GM18499 (cell line): ENCODE measurements around the gene PLEKHG4.

ENCODE experiments used
- ATAC-seq: cut with Tn5 transposase; IDR thresholded peaks from one replicate; pipeline ENCODE4 v1.9.1; 2021; ENCODE audit warnings: moderate number of reproducible peaks; ENCODE audit not compliant: insufficient read depth, unreplicated experiment

PLEKHG4 gene, protein sequence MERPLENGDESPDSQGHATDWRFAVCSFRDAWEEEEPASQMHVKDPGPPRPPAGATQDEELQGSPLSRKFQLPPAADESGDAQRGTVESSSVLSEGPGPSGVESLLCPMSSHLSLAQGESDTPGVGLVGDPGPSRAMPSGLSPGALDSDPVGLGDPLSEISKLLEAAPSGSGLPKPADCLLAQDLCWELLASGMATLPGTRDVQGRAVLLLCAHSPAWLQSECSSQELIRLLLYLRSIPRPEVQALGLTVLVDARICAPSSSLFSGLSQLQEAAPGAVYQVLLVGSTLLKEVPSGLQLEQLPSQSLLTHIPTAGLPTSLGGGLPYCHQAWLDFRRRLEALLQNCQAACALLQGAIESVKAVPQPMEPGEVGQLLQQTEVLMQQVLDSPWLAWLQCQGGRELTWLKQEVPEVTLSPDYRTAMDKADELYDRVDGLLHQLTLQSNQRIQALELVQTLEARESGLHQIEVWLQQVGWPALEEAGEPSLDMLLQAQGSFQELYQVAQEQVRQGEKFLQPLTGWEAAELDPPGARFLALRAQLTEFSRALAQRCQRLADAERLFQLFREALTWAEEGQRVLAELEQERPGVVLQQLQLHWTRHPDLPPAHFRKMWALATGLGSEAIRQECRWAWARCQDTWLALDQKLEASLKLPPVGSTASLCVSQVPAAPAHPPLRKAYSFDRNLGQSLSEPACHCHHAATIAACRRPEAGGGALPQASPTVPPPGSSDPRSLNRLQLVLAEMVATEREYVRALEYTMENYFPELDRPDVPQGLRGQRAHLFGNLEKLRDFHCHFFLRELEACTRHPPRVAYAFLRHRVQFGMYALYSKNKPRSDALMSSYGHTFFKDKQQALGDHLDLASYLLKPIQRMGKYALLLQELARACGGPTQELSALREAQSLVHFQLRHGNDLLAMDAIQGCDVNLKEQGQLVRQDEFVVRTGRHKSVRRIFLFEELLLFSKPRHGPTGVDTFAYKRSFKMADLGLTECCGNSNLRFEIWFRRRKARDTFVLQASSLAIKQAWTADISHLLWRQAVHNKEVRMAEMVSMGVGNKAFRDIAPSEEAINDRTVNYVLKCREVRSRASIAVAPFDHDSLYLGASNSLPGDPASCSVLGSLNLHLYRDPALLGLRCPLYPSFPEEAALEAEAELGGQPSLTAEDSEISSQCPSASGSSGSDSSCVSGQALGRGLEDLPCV

DNA sequence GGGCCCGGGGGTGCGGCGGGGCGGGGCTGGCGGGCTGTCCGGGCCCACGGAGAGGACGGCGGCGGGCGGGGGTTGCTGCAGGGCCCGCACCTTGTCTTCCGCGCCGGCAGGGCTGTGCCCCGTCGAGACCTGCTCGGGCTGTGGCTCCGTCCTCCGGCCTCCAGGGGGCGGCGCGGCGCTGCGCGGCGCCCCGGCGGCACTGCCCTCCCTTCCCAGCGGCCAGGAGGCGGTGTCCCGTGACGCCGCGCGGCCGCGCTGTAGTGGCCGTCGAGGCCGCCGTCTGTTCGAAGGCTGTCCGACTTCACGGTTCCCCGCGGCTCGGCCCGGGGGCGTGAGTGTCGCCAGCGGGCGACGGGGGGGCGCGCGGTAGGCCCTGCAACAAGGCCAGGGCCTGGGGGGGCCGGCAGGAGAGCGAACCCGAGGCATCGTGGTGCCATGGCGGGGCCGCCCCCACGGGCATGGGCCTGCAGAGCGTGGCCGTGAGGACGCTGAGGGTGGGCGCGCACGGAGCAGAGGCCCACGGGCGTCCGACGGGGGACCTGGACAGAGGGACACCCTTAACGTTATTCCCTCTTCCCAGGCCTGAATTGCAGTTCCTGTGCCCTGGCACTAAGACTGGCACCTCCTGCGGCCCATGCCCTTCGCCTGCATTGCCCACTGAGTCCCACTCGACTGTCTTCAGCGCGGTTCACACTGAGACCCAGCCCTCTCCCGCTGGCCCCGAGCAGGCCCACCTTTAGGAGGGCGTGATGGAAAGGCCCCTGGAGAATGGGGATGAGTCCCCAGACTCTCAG is at the start of gene PLEKHG4:
Gene PLEKHG4, plus strand, starts transcription at position 237 of the 794 bp plus-strand sequence. Its CDS starts 513 bp downstream, at position 750.
- ATAC-seq = no peak

DNA sequence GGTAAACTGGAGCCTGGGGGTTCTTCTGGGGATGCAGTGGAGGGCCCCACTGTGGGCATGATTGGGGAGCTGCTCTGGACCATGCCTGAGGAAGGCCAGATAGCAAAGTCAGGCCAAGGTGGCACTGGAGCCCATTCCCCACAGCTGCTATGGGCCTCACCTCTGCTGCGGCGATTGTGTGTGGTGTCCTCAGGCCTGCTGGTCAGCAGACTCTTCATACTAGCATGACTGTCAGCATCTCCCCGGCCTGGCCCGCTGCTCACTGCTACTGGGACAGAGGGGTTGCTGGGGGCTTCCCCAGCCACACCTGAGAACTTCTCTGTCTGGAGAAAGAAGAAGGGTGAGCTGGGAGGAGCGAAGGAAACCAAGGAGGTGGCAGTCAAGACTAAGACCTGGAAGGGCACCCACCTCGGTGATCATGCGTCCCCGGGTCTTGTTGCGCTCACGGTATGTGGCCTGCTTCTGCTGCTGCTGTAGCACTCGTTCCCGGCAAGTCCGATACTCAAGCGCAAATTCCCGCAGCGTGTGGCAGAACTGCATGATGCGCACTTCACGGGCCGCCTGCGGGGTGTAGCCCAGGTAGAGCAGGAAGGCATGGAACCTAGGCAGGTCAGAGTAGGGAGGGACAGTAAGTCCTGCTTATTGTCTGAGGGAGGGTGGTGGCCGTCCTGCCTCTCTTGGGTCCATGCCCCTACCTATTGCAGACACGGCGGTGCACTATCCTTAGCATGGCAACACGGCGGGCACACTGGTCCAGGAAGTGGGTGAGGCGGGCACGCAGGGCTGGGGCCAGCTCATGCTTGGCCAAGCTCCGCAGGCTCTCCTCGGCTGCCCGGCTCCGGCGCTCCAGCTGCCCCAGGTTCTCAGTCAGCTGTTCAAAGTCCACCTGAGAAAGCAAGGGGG is 49.2 kb upstream of the PLEKHG4 start:
- ATAC-seq = no peak

DNA sequence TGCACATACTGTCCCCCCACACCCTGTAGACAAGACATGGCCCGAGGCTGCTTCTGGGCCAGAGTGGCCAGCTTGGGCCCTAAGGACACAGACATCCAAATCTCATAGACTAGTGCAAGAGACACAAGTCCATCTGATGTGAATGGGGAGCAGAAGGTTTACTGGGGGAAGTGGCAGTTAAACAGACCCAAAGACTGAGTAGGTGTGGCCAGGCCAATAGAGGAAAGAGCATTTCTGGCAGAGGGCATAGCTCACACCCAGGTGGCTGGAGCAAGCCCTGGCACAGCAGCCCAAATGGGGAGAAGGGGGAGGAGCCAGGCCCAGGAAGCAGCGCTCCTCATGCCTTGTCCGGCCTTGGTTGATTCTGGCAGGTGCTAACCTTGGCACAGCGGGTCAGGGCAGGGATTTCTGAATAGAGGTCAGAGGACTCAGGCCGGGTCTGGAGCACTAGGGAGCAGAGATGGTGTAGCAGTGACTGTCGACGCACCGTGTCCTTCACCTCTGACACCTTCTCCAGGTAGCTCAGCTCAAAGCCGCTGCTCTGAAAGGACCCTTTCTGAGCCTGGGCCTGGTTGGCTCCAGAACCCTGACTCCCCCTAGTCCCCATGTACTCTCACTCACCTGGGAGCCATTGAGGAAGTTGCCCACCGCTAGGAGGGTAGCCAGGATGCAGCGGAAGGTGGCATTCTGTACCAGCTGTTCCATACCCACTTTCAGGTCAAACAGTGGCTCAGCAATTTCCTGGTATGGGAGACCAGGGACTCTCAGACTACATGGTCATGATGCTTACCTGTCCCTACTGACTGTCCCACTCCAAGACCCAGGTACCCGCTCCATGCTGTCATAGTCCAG is 48.3 kb upstream of the PLEKHG4 start:
- no peak for ATAC-seq

DNA sequence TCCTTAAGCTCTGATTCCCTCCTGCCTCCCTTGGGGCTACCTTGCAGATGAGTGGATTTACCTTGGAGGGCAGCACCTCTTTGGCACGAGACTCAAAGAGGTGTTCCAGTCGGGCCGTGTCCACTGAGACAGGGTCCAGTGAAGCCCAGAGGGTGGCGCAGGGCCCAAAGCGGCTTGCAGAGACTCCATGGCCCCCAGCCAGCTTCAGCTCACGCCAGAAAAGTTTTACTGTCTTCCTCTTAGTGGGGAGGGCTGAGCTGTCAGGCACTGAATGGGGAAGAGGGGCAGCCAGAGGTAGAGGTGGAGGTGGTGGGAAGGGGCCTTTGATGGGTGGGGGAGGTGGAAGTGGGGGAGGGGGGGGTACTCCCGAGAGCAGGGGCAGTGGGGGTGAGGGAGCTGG is 45.7 kb upstream of the PLEKHG4 start:
- ATAC-seq = no peak

DNA sequence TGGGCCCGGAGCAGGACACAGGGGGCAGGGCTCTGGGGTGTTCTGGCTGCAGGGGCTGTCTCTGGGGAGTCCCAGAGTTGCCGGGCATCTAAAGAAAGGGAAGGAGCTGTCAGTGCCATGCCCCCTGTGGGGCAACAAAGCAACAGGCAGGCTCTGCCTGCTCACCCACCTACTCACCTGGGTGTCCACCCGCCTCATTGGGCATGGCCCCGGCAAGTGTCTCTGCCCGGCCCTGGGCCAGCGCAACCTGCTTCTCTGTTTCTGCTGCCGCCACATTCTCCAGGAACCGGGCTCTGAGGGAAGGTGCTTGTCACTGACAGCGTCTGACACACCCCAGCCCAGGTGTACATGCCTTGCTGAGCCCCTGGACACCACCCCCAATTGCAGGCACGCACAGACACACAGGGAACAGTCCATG is 45.1 kb upstream of the PLEKHG4 start:
- ATAC-seq = no peak

DNA sequence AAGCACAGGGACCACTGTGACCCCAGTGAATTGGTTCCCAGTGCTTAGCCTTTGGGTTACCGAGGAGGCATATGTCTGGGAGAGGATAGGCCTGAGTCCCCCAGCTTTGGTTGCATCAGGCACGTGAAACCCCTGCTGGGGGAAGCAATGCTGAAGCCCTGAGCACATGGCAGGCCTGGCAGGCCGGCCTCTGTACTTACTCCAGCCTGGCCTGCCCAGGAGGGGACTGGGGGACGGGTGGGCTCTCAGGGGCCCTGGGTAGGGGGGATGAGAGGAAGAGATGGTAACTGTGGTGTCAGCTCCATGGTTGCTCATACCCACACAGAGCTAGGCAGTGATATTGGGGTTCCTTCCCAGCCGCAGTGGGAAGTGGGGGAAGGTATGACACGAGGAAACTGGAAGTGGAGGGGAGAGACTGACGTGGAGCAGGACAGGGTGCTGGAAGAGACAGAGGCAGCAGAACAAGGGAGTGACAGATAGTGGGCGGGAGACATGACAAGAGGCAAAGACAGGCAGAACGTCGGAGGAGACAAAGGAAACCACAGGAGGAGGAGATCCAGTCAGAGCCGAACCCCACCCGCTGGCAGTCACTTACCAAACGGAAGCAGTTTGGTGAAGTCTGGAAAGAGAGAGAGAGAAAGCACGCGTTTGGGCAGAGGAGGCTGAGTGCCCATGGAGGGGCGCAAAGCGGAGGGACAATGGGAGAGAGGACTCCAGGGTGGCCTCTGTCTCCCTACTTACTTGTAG is 43.3 kb upstream of the PLEKHG4 start:
- ATAC-seq = no peak

DNA sequence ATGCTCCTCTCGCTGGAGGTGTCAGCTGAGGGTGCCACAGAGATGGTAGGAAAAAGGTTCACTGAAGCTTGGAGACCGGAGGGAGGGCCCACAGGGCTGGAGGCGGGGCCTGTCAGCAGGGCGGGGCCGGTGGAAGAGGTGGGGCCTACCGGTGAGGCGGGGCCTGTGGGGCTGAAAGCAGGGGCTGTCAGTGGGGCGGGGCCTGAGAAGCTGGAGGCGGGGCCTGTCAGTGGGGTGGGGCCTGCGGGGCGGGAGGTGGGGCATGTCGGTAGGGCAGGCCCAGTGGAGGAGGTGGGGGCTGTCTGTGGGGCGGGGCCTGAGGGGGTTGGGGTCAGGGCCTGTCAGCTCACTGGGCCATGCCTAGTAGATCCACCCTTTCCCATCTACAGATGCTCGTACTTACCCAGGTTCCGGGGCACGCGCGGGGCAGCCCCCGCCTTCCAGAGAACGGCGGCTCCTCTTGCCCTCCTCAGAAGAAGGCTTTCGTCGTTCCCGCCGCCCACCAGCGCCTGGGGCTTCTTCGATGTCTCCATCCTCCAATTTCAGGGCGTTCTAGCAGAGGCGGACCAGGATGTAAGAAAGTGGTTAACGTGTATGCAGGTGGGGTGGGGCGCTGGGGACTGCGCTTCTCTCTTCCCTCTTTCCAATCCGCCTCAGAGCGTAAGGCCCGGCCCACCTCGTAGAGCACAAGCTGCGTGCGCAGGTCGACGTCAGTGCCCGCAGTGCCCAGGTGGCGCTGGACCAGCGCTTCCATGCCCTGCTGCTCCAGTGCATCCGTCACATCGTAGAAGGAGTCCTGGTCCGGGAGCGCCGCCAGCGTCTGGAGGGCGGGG is 42.6 kb upstream of the PLEKHG4 start:
- ATAC-seq = no peak

DNA sequence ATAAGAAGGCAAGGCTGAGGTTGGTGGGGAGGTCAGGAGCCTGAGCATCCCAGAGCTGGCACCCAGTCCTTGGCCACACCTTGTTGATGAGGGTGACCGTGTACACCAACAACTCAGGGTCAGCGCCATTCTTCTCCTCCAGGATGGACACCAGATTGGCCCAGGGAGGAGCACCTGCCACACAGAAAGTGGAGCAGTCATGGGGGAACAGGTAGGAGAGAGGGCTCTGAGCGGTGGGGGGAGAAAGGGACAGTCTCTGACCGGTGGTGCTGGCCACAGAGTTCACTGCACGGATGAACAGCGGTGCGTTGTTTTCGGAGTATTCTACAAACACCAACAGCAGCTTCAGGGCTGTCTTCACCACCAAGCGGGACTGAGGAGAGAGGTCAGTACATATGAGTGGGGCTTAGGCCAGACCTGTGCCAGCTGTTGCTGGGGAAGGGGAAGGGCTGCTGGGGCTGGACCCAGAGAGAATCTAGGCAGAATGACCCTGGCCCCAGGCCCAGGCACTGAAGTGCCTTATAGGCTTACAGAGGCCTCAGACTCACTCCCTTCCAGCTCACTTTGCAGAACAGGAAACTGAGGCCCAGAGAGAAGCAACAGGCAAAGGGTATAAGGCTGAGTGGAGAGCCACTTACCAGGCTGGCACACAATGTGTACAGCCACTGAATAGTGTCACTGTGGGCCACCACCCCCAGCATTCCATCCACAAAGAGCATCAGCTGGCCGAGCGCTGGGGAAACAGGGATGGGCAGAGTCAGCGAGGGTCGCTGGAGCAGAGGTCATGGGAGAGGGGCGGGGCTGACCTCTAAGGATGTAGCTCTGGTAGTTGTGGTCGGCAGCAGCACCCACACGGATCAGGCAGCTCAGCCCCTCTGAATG is 41.7 kb upstream of the PLEKHG4 start:
- ATAC-seq = no peak

DNA sequence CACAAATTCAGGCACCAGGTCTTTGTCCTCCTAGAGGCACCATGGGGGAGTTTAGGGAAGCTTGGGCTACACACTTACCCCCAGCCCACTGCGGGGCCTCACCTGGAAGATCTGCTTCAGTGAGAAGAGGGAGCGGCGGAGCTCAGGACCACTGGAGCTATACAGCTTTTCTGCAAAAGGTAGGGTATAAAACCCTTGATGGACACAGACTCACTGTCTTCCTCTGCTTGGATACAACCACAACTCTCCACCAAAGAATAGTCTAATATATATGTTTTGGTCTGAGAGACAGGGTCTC is 41.1 kb upstream of the PLEKHG4 start:
- ATAC-seq = no peak

DNA sequence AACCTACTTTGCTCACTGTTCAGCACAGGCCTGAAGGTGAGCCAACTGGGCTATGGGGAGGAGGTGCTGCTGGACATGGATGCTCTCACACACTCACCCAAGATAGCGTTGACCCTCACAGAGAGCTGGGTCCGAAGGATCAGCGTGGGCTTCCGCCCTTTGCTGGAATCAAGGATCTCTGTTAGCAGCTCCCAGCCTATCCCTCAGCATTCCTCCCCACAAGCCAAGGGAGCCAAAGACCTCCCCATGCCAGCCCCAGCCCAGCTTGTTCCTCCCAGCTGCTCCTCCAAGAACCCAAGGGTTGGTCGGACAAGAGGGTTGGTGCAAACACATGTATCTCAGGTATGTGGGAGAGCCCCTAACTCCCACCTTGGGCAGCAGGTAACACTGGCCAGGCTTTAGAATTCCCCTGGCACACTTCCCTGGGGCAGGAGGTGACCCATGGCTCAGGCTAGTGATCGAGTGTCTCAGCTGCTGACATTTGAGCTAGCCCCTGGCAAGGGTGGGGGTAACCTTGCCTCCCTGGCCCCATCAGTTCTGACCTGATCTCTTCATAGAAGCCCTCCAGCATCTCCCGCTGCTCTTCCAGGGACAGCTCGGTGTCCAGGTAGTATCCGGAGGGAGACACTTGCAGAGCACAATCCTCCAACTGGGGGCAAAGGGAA is 40.4 kb upstream of the PLEKHG4 start:
- no peak for ATAC-seq

DNA sequence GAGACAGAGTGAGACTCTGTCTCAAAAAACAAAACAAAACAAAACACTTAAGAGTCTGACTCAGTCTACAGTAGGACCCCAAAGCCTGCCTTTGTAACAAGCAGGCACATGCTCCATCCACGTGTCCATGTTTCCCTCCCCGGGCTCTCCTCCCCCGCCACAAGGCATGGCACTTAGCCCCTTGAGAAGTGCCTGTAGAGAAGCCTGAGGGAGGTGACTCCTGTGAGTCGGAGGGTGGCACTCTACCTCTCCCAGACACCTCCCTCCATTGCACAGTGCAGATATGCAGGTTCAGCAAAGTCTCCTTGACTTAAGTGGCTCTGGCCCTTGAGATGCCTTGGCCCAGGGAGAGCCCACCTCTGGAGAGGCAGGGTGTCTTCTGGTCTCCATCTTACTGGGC is 38.8 kb upstream of the PLEKHG4 start:
- ATAC-seq = no peak

DNA sequence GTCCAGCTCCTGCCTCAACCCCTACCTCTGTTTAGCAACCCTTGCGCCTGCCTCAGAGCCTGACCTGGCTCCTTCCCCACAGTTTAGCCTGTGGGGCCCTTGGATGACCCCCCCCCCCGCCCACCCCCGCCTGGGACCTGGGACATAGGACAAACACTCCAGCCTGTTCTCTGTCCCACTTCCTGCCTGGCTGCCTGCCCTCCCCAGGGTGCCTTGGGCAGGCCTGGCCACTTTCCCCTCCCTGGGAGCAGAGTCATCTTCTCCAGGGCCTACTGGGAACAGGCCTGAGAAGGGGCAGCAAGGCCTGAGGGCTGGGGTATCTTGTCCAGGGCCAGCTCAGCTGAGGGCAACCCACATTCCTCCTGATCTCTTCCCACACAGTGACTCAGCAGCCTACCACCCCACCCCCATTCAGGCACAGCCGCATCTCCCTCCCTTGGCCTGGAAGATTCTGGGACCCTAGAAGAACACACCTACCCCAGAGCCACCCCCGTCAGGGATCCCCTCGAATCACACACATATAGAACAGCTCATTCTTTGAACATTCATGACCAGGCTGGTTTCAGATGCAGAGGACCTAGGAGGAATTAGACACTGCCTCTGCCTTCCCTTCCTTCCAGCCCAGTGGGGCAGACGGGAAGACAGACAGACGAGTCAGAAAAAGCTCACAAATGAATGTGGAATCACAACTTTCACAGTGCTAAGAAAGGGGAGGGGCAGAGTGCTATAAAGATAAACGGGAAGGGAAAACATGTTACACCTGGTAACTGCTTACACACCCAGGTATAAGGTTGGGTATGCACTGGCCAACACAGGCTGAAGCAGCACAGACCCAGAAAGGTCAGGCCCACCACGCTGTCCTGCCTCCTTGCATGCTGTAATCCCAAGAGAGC is 38.1 kb upstream of the PLEKHG4 start:
- no peak for ATAC-seq

DNA sequence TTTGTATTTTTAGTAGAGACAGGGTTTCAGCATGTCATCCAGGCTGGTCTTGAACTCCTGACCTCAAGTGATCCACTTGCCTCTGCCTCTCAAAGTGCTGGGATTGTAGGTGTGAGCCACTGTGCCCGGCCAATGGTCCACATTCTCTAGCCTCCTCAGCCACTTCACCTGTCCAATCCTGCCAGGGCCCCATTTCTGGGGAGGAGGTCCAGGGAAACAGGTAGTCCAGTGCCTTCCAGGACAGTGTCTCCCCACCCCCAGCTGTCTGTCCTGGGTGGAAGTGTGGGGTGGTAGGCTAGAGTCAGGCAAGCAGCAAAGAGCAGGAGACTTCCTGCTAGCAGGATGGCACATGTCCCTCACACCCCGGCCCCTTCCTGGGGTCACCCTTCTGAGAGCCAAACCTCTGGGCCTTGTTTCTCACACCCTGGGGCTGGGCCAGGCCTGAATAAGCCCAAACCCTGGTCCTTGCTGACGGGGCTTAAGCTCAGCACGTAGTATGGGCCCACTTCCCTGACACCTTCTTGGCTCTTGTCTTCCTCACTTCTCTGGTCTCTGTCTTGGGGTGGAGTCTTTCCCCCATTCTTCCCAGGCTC is 37.1 kb upstream of the PLEKHG4 start:
- ATAC-seq = no peak

DNA sequence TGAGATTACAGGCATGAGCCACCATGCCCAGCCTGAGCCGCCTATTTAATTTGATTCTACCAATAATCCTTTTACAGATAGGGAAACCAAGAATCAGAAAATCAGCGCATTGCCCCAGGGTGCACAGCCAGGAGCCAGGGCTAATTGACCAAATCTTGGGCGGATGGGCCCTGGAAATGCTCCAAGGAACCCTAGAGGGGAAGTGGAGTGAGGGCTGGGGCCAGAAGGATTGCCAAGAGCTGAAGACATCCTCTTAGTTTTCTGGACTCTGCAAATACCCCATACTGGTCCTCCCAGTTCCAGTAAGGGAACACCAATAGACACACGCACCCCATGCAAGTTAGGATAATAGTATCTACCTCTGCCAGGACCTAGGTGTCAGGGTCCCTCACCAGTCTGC is 35.9 kb upstream of the PLEKHG4 start:
- ATAC-seq = no peak
